Measurements from ENCODE around the gene LACTB. TPM values are rescaled to one million over a fixed set of nuclear protein-coding genes. Genes with fewer than 3 reads are reported as not detected.
A peak's percentile ranks its signal among the peaks of the same experiment; 100 is the strongest.

The LACTB gene
- total and polyA plus RNA-seq, 2 of the 13 experiments (the other 11 are each of a cell fraction or from before 2014, with no cell fraction given) = 14.8 to 23.0 TPM

- peak; percentile 76 for TF ChIP-seq FOXP4 (CRISPR knock-in tag; IDR thresholded peaks at IDR 0.05)
- TF ChIP-seq MXD3 (CRISPR knock-in tag; IDR thresholded peaks at IDR 0.05) = no peak
- no peak for TF ChIP-seq SOX13 (IDR thresholded peaks at IDR 0.05)
- TF ChIP-seq SOX13 (CRISPR knock-in tag; conservative IDR thresholded peaks at IDR 0.05 in 1 of 2, IDR thresholded peaks at IDR 0.05 in 1 of 2) = peak in 1 of 2 experiments; percentile 25; a peak in 1 of 4 replicates
- peak; percentile 94 for TF ChIP-seq TEAD3 (CRISPR knock-in tag; optimal IDR thresholded peaks at IDR 0.05; ENCODE audit: borderline replicate concordance)
- TF ChIP-seq NR2F1 (CRISPR knock-in tag; IDR thresholded peaks at IDR 0.05) = peak; percentile 33 to 79; a peak in 2 of 4 replicates
- TF ChIP-seq FOXA1 (IDR thresholded peaks at IDR 0.05) = no peak
- TF ChIP-seq FOXA1 (CRISPR knock-in tag; IDR thresholded peaks at IDR 0.05) = no peak
- no peak for TF ChIP-seq ZNF124 (CRISPR knock-in tag; IDR thresholded peaks at IDR 0.05)
- TF ChIP-seq ZNF740 (CRISPR knock-in tag; IDR thresholded peaks at IDR 0.05) = no peak
- TF ChIP-seq SIX1 (CRISPR knock-in tag; IDR thresholded peaks at IDR 0.05; ENCODE audit: borderline replicate concordance) = no peak
- peak; percentile 27 for TF ChIP-seq SKI (IDR thresholded peaks at IDR 0.05; ENCODE audit: partially characterized antibody)
- no peak for TF ChIP-seq E2F5 (CRISPR knock-in tag; conservative IDR thresholded peaks at IDR 0.05)
- no peak for TF ChIP-seq TBX3 (IDR thresholded peaks at IDR 0.05; ENCODE audit: borderline replicate concordance)
- no peak for TF ChIP-seq ZBTB49 (CRISPR knock-in tag; IDR thresholded peaks at IDR 0.05; ENCODE audit: borderline replicate concordance)
- no peak for TF ChIP-seq FIP1L1 (IDR thresholded peaks at IDR 0.05; ENCODE audit: borderline replicate concordance, insufficient read depth, low read depth, low read length)
- no peak for TF ChIP-seq ZNF547 (CRISPR knock-in tag; IDR thresholded peaks at IDR 0.05)
- no peak for TF ChIP-seq POLR2AphosphoS2 (IDR thresholded peaks at IDR 0.05; ENCODE audit: low read depth, low read length)
- TF ChIP-seq NR1H2 (CRISPR knock-in tag; IDR thresholded peaks at IDR 0.05; ENCODE audit: borderline replicate concordance, low read depth) = no peak
- TF ChIP-seq SALL1 (CRISPR knock-in tag; IDR thresholded peaks at IDR 0.05) = peak; percentile 16; the same call in 1 of the 2 replicates
- TF ChIP-seq SIN3B (IDR thresholded peaks at IDR 0.05; ENCODE audit: low read length) = no peak
- TF ChIP-seq PREB (CRISPR knock-in tag; IDR thresholded peaks at IDR 0.05) = no peak
- TF ChIP-seq ZNF776 (CRISPR knock-in tag; IDR thresholded peaks at IDR 0.05) = no peak
- no peak for TF ChIP-seq EED (CRISPR knock-in tag; IDR thresholded peaks at IDR 0.05)
- TF ChIP-seq NCOR1 (IDR thresholded peaks at IDR 0.05; ENCODE audit: borderline replicate concordance, low read length) = no peak
Observed at GRCh38 chr15:63082366-63082765, 39.3 kb upstream of the LACTB start (continued).

Measured in HepG2 (cell line).